Measurements from ENCODE around the gene CSTB. TPM values are rescaled to one million over a fixed set of nuclear protein-coding genes. Genes with fewer than 3 reads are reported as not detected.
"Not testable (repeated sequence)": the region's sequence is repeated elsewhere in the genome, so short reads cannot be mapped to it uniquely, and the experiment has no call there.

The CSTB gene
- total RNA-seq: 100 to 1,000 TPM in 2 of 6 donors, 10 to 100 TPM in 4; 19.9 to 122 (median 51.3) TPM

DNA sequence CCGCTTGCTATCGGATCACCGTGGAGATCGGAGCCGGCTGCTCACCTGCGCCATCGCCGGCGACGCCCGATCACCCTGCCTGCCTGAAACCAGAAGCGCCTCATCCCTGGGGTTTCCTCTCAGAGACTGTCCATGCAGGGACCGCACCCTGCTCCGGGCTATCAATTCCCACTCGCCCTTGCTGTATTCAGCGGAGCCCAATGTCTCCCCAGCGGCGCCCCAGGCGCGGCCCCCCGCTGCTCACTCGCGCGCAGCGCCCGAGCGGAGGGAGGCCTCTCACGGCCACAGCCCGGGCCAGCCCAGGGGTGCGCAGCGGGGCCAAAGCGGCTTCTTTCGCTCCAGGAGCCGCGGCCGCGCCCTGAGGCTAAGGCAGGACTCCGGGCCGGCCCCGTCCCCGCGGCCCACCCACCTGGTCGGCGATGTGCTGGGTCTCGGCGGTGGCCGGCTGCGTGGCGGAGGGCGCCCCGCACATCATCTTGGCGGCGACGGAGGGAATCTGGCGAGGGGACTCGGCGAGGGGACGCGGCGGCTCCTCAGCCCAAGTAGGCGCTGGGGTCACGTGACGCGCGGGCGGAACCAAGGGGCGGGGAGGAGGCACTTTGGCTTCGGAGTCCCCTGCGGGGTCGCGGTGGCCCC, at the start of gene CSTB:
Gene CSTB (minus strand): TSS at position 514 of the 636 bp plus-strand sequence. CDS start 39 bp downstream, at position 475.
- peak; percentile 83 to 97 for TF ChIP-seq POLR2AphosphoS5 (IDR thresholded peaks at IDR 0.05)
- TF ChIP-seq POLR2A (IDR thresholded peaks at IDR 0.05): peak in 3 of 4 donors; percentile 52 to 95 (median 91)
- TF ChIP-seq, protein P1, sequence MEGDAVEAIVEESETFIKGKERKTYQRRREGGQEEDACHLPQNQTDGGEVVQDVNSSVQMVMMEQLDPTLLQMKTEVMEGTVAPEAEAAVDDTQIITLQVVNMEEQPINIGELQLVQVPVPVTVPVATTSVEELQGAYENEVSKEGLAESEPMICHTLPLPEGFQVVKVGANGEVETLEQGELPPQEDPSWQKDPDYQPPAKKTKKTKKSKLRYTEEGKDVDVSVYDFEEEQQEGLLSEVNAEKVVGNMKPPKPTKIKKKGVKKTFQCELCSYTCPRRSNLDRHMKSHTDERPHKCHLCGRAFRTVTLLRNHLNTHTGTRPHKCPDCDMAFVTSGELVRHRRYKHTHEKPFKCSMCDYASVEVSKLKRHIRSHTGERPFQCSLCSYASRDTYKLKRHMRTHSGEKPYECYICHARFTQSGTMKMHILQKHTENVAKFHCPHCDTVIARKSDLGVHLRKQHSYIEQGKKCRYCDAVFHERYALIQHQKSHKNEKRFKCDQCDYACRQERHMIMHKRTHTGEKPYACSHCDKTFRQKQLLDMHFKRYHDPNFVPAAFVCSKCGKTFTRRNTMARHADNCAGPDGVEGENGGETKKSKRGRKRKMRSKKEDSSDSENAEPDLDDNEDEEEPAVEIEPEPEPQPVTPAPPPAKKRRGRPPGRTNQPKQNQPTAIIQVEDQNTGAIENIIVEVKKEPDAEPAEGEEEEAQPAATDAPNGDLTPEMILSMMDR (IDR thresholded peaks at IDR 0.05): peak in 1 of 6 experiments; percentile 11
- peak in 1 of 4 donors; percentile 40 for TF ChIP-seq EP300 (IDR thresholded peaks at IDR 0.05)
- ATAC-seq (ENCODE audit: low FRiP score in 2 of 2) (peak; percentile 61 to 89), DNase-seq (peak; percentile 88 to 98)
- Histone ChIP-seq H3K36me3 (peaks cover 5 to 23% (median 18%) of the 10 kb centered on the region in 4 donors), H3K4me1 (peaks cover 9 to 27% (median 15%) of the 10 kb centered on the region in 4 donors), H3K4me3 (peak within 1 kb of the TSS; percentile 61 to 94 (median 84)), H3K27ac (peak within 1 kb of the TSS; percentile 86 to 99 (median 92)), H3K9me3 (no peaks in the 10 kb centered on the region), H3K27me3 (no peaks in the 10 kb centered on the region)
- 0 to 1% methylated on average over 25 of the region's 71 CpGs for WGBS, 2 donors

DNA sequence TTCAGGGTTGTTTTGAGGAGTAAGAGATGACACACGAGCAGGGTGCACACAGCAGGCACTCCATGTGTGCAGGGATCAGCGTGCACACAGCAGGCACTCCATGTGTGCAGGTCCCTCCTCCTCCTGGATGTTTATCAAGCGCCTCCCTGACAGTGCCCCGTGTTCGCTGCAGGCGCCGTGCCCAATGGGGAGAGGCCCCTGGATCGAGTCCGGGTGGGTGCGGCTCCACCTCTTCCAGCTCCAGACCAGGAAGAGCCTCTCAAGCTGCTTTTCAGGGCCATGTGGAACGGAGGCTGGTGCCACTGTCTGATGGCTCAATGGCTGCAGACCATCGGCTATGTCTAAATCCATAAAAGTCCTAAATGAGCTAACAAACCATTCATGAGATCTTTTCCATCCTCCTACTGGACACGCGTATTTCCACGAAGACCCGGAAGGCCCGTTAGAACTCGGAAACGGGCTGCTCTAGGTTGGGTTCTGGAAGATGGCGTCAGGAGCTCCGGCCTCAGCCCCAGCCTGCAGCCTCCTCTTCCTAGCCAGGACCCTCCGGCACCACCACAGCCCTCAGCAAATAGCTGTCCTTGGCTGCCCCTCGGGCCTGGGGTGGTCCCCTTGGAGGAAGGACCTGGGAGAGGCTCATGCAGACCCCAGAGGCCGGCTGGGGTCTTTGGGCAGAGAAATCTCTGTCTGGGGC, 49.3 kb upstream of the CSTB start:
- 82 to 88% methylated on average over 19 to 24 of the region's 24 CpGs for WGBS, 2 donors
- no peaks in the 10 kb centered on the region for H3K36me3 ChIP-seq
- no peak overlapping the region for H3K4me3 ChIP-seq
- no peaks in the 10 kb centered on the region for H3K27me3 ChIP-seq
- ATAC-seq (ENCODE audit: low FRiP score in 2 of 2) (no peak), DNase-seq (peak in 1 of 2 donors; percentile 75)
- H3K9me3 ChIP-seq: no peaks in the 10 kb centered on the region
- peaks cover 0 to 10% (median 2%) of the 10 kb centered on the region in 4 donors for H3K4me1 ChIP-seq
- H3K27ac ChIP-seq: no peak overlapping the region
- TF ChIP-seq POLR2AphosphoS5 (IDR thresholded peaks at IDR 0.05) (no peak), EP300 (IDR thresholded peaks at IDR 0.05) (no peak), POLR2A (IDR thresholded peaks at IDR 0.05) (no peak)
- TF ChIP-seq, protein P1 (IDR thresholded peaks at IDR 0.05): no peak

DNA sequence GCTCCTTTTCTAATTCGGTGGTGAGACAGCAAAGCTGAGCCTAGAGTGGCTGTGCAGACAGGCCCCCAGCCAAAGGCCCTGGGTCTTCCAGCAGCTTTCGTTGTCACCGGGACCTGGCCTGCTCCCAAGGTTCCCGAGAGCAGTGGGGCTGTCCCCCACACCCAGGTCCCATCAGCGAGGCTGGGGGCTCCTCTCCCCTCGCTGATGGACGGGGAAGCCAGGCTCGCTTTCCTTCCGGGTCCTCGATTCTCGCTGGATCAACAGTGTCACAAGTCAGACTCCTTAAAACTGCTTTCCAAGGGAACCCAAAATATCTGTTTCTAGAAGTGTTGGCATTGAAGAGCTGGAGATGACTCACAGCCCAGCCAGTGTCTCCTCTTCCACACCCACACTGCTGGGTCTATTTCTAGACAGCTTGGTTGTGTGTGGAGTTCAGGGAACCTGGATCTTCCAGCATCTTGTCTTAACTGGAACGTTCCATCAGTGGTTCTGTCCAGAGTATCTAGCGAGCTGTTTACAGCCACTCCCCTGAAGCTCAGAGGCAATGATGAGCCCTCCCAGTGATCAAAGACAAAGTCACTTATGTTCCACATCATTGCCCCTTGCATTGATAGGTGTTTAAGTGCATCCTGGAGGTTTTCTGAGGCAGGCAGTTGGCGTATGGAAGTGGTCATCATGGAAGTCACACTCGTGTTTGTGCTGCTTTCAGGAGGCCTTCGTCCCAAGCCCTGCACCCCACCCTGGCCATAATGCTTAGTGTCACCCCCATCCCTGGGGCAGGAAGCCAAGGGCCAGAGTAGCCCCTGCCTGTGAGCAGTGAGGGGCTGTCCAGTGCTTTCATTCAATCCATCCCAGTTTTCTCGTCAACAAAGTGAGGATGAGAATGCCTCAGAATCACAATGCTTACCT, 48.5 kb upstream of the CSTB start:
- no peak overlapping the region for H3K4me3 ChIP-seq
- H3K27ac ChIP-seq: no peak overlapping the region
- no peaks in the 10 kb centered on the region for H3K36me3 ChIP-seq
- DNase-seq: peak in 1 of 2 donors; percentile 32
- WGBS, 2 donors: 85 to 90% methylated on average over 11 to 17 of the region's 17 CpGs
- ATAC-seq (ENCODE audit: low FRiP score in 2 of 2): peak in 1 of 2 donors; percentile 68
- H3K27me3 ChIP-seq: no peaks in the 10 kb centered on the region
- no peaks in the 10 kb centered on the region for H3K9me3 ChIP-seq
- peaks cover 0 to 17% (median 2%) of the 10 kb centered on the region in 4 donors for H3K4me1 ChIP-seq
- TF ChIP-seq, protein P1 (IDR thresholded peaks at IDR 0.05): no peak
- TF ChIP-seq POLR2A (IDR thresholded peaks at IDR 0.05) (no peak), POLR2AphosphoS5 (IDR thresholded peaks at IDR 0.05) (no peak), EP300 (IDR thresholded peaks at IDR 0.05) (no peak)

- H3K4me1 ChIP-seq: peaks cover 0 to 18% (median 2%) of the 10 kb centered on the region in 4 donors
- not testable (repeated sequence) for H3K9me3 ChIP-seq; H3K4me3 ChIP-seq; H3K36me3 ChIP-seq; H3K27ac ChIP-seq; H3K27me3 ChIP-seq; ATAC-seq (ENCODE audit: low FRiP score in 2 of 2); DNase-seq
- WGBS, 2 donors: 85 to 93% methylated on average over 4 to 5 of the region's 5 CpGs
Measured at GRCh38 chr21:43822741-43823140, 46.6 kb upstream of the CSTB start.

- H3K4me3 ChIP-seq; H3K36me3 ChIP-seq; H3K27me3 ChIP-seq; H3K9me3 ChIP-seq; H3K27ac ChIP-seq; ATAC-seq (ENCODE audit: low FRiP score in 2 of 2): not testable (repeated sequence)
- DNase-seq: peak in 1 of 2 donors; percentile 73
- WGBS, 2 donors: 89% methylated on average over 10 of the region's 25 CpGs; no CpG with 5 or more reads in 1 of the 2 donors
- peaks cover 0 to 23% (median 2%) of the 10 kb centered on the region in 4 donors for H3K4me1 ChIP-seq
Measured at GRCh38 chr21:43822166-43822565, 46.1 kb upstream of the CSTB start.
